Measurements from ENCODE around the gene SMC3. TPM values are rescaled to one million over a fixed set of nuclear protein-coding genes. Genes with fewer than 3 reads are reported as not detected.

The SMC3 gene
- total RNA-seq, 1 donor from 2014 or later, result 19.5 TPM

DNA sequence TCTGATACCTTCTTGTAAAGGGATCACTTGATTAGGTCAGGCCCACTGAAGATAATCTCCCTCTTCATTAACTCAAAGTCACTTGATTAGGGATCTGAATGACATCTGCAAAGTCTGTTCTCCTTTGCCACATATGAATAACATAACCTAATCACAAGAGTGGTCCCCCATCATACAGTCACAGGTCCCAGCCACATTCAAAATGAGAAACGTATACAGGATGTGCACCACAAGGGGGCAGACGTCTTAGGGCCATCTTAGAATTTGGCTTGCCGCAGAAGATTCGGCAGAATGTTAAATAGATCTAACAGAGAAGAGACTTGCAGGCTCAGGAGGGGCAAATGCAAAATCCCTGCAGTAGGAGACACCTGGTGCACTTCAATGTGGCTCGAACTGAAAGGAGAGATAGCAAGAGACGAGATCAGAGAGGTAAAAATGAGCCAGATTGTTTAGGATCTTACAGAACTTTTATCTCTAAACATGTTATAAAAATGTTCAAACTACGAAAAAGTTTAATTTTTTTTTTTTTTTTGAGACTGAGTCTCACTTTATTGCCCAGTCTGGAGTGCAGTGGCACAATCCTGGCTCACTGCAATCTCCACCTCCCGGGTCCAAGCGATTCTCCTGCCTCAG, 10.4 kb upstream of the SMC3 start:
- TF ChIP-seq CTCF (IDR thresholded peaks at IDR 0.05; ENCODE audit: insufficient read depth, low read length, severe bottlenecking), result peak; percentile 69
- Histone ChIP-seq H3K27me3 (ENCODE audit: control insufficient read depth, insufficient read depth, low read length) (no peaks in the 10 kb centered on the region), H3K36me3 (ENCODE audit: control insufficient read depth, insufficient read depth, low read length) (no peaks in the 10 kb centered on the region), H3K4me3 (ENCODE audit: low read depth, low read length) (no peak overlapping the region)
- DNase-seq (ENCODE audit: low read depth) (peak; percentile 41), FAIRE-seq (no peak)

GRCh38 chr10:110558041-110558440, 9.5 kb upstream of the SMC3 start:
- Histone ChIP-seq H3K4me3 (ENCODE audit: low read depth, low read length) (no peak overlapping the region), H3K27me3 (ENCODE audit: control insufficient read depth, insufficient read depth, low read length) (no peaks in the 10 kb centered on the region), H3K36me3 (ENCODE audit: control insufficient read depth, insufficient read depth, low read length) (no peaks in the 10 kb centered on the region)
- DNase-seq (ENCODE audit: low read depth) (no peak), FAIRE-seq (no peak)
- TF ChIP-seq CTCF (IDR thresholded peaks at IDR 0.05; ENCODE audit: insufficient read depth, low read length, severe bottlenecking), result no peak

- FAIRE-seq (no peak), DNase-seq (ENCODE audit: low read depth) (no peak)
- Histone ChIP-seq H3K4me3 (ENCODE audit: low read depth, low read length) (no peak overlapping the region), H3K36me3 (ENCODE audit: control insufficient read depth, insufficient read depth, low read length) (no peaks in the 10 kb centered on the region), H3K27me3 (ENCODE audit: control insufficient read depth, insufficient read depth, low read length) (no peaks in the 10 kb centered on the region)
- no peak for TF ChIP-seq CTCF (IDR thresholded peaks at IDR 0.05; ENCODE audit: insufficient read depth, low read length, severe bottlenecking)
Observed at GRCh38 chr10:110560012-110560411, 7.5 kb upstream of the SMC3 start.

GRCh38 chr10:110561292-110561691, 6.2 kb upstream of the SMC3 start:
- no peak for FAIRE-seq
- DNase-seq (ENCODE audit: low read depth), result no peak
- H3K36me3 ChIP-seq (ENCODE audit: control insufficient read depth, insufficient read depth, low read length), result no peaks in the 10 kb centered on the region
- no peak overlapping the region for H3K4me3 ChIP-seq (ENCODE audit: low read depth, low read length)
- TF ChIP-seq CTCF (IDR thresholded peaks at IDR 0.05; ENCODE audit: insufficient read depth, low read length, severe bottlenecking), result no peak
- no peaks in the 10 kb centered on the region for H3K27me3 ChIP-seq (ENCODE audit: control insufficient read depth, insufficient read depth, low read length)

GRCh38 chr10:110562348-110562747, 5.1 kb upstream of the SMC3 start:
- TF ChIP-seq CTCF (IDR thresholded peaks at IDR 0.05; ENCODE audit: insufficient read depth, low read length, severe bottlenecking), result no peak

GRCh38 chr10:110563132-110563531, 4.4 kb upstream of the SMC3 start:
- FAIRE-seq (no peak), DNase-seq (ENCODE audit: low read depth) (no peak)
- H3K4me3 ChIP-seq (ENCODE audit: low read depth, low read length), result no peak overlapping the region
- no peak for TF ChIP-seq CTCF (IDR thresholded peaks at IDR 0.05; ENCODE audit: insufficient read depth, low read length, severe bottlenecking)
- H3K27me3 ChIP-seq (ENCODE audit: control insufficient read depth, insufficient read depth, low read length), result no peaks in the 10 kb centered on the region
- no peaks in the 10 kb centered on the region for H3K36me3 ChIP-seq (ENCODE audit: control insufficient read depth, insufficient read depth, low read length)

More at GRCh38 chr10:110562348-110562747, 5.1 kb upstream of the SMC3 start:
- no peak for FAIRE-seq
- Histone ChIP-seq H3K4me3 (ENCODE audit: low read depth, low read length) (no peak overlapping the region), H3K27me3 (ENCODE audit: control insufficient read depth, insufficient read depth, low read length) (no peaks in the 10 kb centered on the region), H3K36me3 (ENCODE audit: control insufficient read depth, insufficient read depth, low read length) (no peaks in the 10 kb centered on the region)
- no peak for DNase-seq (ENCODE audit: low read depth)
